Left lung (tissue), 10 donors: ENCODE measurements around the gene CHMP3. TPM values are rescaled to one million over a fixed set of nuclear protein-coding genes. Genes with fewer than 3 reads are reported as not detected.
"Not testable (repeated sequence)": the region's sequence is repeated elsewhere in the genome, so short reads cannot be mapped to it uniquely, and the experiment has no call there.

Source experiments
- ATAC-seq: fragments of 200-7000 bp; cut with Tn5 transposase; one replicate; pipeline ENCODE4 v1.9.1; 2020; ENCODE audit warnings: moderate library complexity
- DNase-seq, 4 donors: peaks; one replicate each; pipeline ENCODE4 v3.0.0-alpha.2; 2013 to 2020
- H3K27ac ChIP-seq, 2 donors: fragments of 200-600 bp; sonication (generic) in 1 of 2; one replicate each; pipeline versions ENCODE4 v1.5.0 to v1.8.0; 2020 to 2021
- H3K27me3 ChIP-seq, 2 donors: fragments of 200-600 bp; sonication (generic) in 1 of 2; one replicate each; pipeline versions ENCODE4 v1.5.0 to v1.8.0; 2020 to 2021
- H3K36me3 ChIP-seq, 2 donors: fragments of 200-600 bp; sonication (generic) in 1 of 2; one replicate each; pipeline versions ENCODE4 v1.5.0 to v1.8.0; 2020 to 2021
- H3K4me1 ChIP-seq, 2 donors: fragments of 200-600 bp; one replicate each; pipeline ENCODE4 v1.8.0; 2021
- H3K4me3 ChIP-seq, 2 donors: fragments of 200-600 bp; sonication (generic) in 1 of 2; one replicate each; pipeline versions ENCODE4 v1.5.0 to v1.8.0; 2020 to 2021; ENCODE audit warnings: mild to moderate bottlenecking in 1 of 2
- H3K9me3 ChIP-seq, 2 donors: fragments of 200-600 bp; sonication (generic) in 1 of 2; one replicate each; pipeline versions ENCODE4 v1.5.0 to v1.8.0; 2020 to 2021
- intact Hi-C, 2 donors: fragments of 100-400 bp; cut with DNase I; formaldehyde crosslinking; loops; one replicate each; pipeline versions ENCODE4 v1.11.2 to v1.14.2; 2022
- polyA plus RNA-seq, 6 donors: library from polyadenylated mRNA; unstranded; fragments of 120-200 nt; gene quantifications; one replicate each; pipeline ENCODE4 v1.2.1, GENCODE V29; 2013; ENCODE audit not compliant: insufficient read length in 6 of 6
- total RNA-seq, 2 donors: library from RNA; stranded (reverse); fragmentation: NEBNext Ultra II Directional; extraction: Animal tissue kit (Norgen Biotek cat#: 25700); gene quantifications; one replicate each; pipeline ENCODE4 v1.2.1, GENCODE V29; 2021
- TF ChIP-seq, protein P1 (sequence below), 2 donors: fragments of 200-600 bp; sonication (generic) in 1 of 2; IDR thresholded peaks; one replicate each; pipeline versions ENCODE4 v1.5.0 to v1.8.0; 2021; ENCODE audit warnings: antibody characterized with exemption in 2 of 2
- donor health status: DM: no; HTN: yes; CAD: no.
- donor health status: DM: no; HTN: no; CAD: no.

CHMP3 gene
- total and polyA plus RNA-seq, 8 donors = 117 to 159 (median 147) TPM

DNA sequence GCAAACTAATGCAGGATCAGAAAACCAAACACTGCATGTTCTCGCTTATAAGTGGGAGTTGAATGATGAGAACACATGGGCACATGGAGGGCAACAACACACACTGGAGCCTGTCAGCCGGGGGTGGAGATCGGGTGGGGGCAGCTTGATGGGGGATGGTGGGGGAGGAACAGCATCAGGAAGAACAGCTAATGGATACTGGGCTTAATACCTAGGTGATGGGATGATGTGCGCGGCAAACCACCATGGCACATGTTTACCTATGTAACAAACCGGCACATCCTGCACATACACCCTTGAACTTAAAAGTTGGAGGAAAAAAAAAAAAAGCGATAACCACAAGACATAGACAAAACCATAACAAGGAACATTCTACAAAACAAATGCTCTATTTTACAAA lies 10.4 kb downstream of the CHMP3 start:
- Histone ChIP-seq H3K4me3 (no peak overlapping the region), H3K9me3 (peaks cover 0 to 20% of the 10 kb centered on the region in 2 donors), H3K4me1 (peaks cover 0 to 7% of the 10 kb centered on the region in 2 donors), H3K27me3 (no peaks in the 10 kb centered on the region), H3K36me3 (peaks cover 0 to 23% of the 10 kb centered on the region in 2 donors), H3K27ac (no peak overlapping the region)
- TF ChIP-seq, protein P1, sequence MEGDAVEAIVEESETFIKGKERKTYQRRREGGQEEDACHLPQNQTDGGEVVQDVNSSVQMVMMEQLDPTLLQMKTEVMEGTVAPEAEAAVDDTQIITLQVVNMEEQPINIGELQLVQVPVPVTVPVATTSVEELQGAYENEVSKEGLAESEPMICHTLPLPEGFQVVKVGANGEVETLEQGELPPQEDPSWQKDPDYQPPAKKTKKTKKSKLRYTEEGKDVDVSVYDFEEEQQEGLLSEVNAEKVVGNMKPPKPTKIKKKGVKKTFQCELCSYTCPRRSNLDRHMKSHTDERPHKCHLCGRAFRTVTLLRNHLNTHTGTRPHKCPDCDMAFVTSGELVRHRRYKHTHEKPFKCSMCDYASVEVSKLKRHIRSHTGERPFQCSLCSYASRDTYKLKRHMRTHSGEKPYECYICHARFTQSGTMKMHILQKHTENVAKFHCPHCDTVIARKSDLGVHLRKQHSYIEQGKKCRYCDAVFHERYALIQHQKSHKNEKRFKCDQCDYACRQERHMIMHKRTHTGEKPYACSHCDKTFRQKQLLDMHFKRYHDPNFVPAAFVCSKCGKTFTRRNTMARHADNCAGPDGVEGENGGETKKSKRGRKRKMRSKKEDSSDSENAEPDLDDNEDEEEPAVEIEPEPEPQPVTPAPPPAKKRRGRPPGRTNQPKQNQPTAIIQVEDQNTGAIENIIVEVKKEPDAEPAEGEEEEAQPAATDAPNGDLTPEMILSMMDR (IDR thresholded peaks at IDR 0.05) = no peak
- intact Hi-C loops = no loop called here
- DNase-seq (no peak), ATAC-seq (no peak)

DNA sequence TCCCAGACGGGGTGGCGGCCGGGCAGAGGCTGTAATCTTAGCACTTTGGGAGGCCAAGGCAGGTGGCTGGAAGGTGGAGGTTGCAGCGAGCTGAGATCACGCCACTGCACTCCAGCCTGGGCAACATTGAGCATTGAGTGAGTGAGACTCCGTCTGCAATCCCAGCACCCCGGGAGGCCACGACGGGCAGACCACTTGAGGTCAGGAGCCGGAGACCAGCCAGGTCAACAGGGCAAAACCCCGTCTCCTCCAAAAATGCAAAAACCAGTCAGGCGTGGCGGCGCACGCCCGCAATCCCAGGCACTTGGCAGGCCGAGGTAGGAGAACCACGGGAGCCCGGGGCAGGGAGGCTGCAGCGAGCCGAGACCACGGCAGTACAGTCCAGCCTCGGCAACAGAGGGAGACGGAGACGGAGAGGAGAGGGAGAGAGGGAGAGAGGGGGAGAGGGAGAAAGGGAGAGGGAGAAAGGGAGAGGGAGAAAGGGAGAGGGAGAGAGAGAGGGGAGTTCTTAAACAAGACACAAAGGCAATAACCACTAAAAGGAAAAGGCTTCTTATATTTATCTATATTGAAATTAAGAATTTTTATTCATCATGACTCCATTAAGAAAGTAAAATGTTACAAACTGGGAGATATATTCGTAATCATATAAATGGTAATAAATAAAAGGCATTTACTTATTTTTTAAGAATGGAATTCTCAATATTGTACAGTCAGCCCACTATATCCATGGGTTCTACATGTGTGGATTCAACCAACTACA lies 13.1 kb downstream of the CHMP3 start:
- ATAC-seq, H3K4me1 ChIP-seq, H3K27ac ChIP-seq, intact Hi-C loops, H3K4me3 ChIP-seq, H3K27me3 ChIP-seq: not testable (repeated sequence)
- peak in 1 of 4 donors; percentile 59 for DNase-seq
- Histone ChIP-seq H3K36me3 (peaks cover 0 to 38% of the 10 kb centered on the region in 2 donors), H3K9me3 (peaks cover 0 to 39% of the 10 kb centered on the region in 2 donors)

DNA sequence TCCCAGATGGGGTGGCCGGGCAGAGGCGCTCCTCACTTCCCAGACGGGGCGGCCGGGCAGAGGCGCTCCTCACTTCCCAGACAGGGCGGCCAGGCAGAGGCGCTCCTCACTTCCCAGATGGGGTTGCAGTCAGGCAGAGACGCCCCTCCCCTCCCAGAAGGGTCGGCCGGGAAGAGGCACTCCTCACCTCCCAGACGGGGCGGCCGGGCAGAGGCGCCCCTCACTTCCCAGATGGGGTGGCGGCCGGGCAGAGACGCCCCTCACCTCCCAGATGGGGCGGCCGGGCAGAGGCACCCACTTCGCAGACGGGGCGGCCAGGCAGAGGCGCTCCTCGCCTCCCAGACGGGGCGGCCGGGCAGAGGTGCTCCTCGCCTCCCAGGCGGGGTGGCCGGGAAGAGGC lies 13.8 kb downstream of the CHMP3 start:
- H3K27ac ChIP-seq, ATAC-seq, H3K27me3 ChIP-seq, H3K4me1 ChIP-seq, intact Hi-C loops, H3K4me3 ChIP-seq: not testable (repeated sequence)
- H3K36me3 ChIP-seq = peaks cover 0 to 38% of the 10 kb centered on the region in 2 donors
- peaks cover 0 to 39% of the 10 kb centered on the region in 2 donors for H3K9me3 ChIP-seq
- DNase-seq = peak in 1 of 4 donors; percentile 67

DNA sequence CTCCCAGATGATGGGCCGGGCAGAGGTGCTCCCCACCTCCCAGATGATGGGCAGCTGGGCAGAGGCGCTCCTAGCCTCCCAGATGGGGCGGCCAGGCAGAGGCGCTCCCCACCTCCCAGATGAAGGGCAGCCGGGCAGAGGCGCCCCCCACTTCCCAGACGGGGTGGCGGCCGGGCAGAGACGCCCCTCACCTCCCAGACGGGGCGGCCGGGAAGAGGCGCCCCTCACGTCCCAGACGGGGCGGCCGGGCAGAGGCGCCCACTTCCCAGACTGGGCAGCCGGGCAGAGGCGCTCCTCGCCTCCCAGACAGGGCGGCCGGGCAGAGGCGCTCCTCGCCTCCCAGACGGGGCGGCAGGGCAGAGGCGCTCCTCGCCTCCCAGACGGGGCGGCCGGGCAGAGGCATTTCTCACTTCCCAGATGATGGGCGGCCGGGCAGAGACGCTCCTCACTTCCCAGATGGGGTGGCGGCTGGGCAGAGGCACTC lies 14.3 kb downstream of the CHMP3 start:
- H3K27me3 ChIP-seq, H3K4me1 ChIP-seq, ATAC-seq, H3K4me3 ChIP-seq, H3K27ac ChIP-seq, intact Hi-C loops: not testable (repeated sequence)
- H3K36me3 ChIP-seq = peaks cover 0 to 38% of the 10 kb centered on the region in 2 donors
- DNase-seq = peak in 1 of 4 donors; percentile 61
- H3K9me3 ChIP-seq = peaks cover 0 to 39% of the 10 kb centered on the region in 2 donors

DNA sequence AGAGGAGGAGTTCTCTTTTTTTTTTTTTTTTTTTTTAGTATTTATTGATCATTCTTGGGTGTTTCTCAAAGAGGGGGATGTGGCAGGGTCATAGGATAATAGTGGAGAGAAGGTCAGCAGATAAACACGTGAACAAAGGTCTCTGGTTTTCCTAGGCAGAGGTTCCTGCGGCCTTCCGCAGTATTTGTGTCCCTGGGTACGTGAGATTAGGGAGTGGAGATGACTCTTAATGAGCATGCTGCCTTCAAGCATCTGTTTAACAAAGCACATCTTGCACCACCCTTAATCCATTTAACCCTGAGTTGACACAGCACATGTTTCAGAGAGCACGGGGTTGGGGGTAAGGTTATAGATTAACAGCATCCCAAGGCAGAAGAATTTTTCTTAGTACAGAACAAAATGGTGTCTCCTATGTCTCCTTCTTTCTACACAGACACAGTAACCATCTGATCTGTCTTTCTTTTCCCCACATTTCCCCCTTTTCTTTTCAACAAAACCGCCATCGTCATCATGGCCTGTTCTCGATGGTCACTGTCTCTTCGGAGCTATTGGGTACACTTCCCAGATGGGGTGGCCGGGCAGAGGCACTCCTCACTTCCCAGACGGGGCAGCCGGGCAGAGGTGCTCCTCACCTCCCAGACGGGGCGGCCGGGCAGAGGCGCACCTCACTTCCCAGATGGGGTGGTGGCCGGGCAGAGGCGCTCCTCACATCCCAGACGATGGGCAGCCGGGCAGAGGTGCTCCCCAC lies 14.9 kb downstream of the CHMP3 start:
- Histone ChIP-seq H3K9me3 (peaks cover 0 to 39% of the 10 kb centered on the region in 2 donors), H3K36me3 (peaks cover 0 to 38% of the 10 kb centered on the region in 2 donors)
- H3K27ac ChIP-seq, H3K27me3 ChIP-seq, H3K4me3 ChIP-seq, H3K4me1 ChIP-seq, ATAC-seq, intact Hi-C loops: not testable (repeated sequence)
- DNase-seq = peak in 1 of 4 donors; percentile 49

DNA sequence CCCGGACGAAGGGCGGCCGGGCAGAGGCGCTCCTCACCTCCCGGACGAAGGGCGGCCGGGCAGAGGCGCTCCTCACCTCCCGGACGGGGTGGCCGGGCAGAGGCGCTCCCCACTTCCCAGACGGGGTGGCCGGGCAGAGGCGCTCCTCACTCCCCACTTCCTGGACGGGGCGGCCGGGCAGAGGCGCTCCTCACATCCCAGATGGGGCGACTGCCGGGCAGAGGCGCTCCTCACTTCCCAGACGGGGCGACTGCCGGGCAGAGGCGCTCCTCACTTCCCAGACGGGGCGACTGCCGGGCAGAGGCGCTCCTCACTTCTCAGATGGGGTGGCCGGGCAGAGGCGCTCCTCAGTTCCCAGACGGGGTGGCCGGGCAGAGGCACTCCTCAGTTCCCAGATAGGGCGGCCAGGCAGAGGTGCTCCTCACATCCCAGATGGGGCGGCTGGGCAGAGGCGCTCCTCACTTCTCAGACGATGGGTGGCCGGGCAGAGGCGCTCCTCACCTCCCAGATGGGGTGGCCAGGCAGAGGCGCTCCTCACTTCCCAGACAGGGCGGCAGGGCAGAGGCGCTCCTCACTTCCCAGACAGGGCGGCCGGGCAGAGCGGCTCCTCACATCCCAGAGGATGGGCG lies 17.8 kb downstream of the CHMP3 start:
- ATAC-seq, H3K27me3 ChIP-seq, intact Hi-C loops, H3K27ac ChIP-seq, H3K4me3 ChIP-seq: not testable (repeated sequence)
- Histone ChIP-seq H3K4me1 (peaks cover 0 to 13% of the 10 kb centered on the region in 2 donors), H3K9me3 (peaks cover 0 to 36% of the 10 kb centered on the region in 2 donors), H3K36me3 (peaks cover 0 to 38% of the 10 kb centered on the region in 2 donors)
- peak in 1 of 4 donors; percentile 57 for DNase-seq

DNA sequence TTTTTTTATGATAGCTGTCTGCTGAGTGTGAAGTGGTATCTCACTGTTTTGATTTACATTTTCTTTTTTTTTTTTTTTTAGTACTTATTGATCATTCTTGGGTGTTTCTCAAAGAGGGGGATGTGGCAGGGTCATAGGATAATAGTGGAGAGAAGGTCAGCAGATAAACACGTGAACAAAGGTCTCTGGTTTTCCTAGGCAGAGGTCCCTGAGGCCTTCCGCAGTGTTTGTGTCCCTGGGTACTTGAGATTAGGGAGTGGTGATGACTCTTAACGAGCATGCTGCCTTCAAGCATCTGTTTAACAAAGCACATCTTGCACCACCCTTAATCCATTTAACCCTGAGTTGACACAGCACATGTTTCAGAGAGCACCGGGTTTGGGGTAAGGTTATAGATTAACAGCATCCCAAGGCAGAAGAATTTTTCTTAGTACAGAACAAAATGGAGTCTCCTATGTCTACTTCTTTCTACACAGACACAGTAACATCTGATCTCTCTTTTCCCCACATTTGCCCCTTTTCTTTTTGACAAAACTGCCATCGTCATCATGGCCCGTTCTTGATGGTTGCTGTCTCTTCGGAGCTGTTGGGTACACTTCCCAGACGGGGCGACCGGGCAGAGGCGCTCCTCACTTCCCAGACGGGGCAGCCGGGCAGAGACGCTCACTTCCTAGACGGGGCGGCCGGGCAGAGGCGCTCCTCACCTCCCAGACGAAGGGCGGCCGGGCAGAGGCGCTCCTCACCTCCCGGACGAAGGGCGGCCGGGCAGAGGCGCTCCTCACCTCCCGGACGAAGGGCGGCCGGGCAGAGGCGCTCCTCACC lies 18.8 kb downstream of the CHMP3 start:
- peaks cover 0 to 29% of the 10 kb centered on the region in 2 donors for H3K9me3 ChIP-seq
- H3K4me3 ChIP-seq, intact Hi-C loops, DNase-seq, H3K27ac ChIP-seq, ATAC-seq, H3K27me3 ChIP-seq: not testable (repeated sequence)
- peaks cover 0 to 13% of the 10 kb centered on the region in 2 donors for H3K4me1 ChIP-seq
- H3K36me3 ChIP-seq = peaks cover 0 to 32% of the 10 kb centered on the region in 2 donors
